Adipose tissue (tissue), 3 donors: ENCODE data around the gene ISYNA1. TPM values are rescaled to one million over a fixed set of nuclear protein-coding genes. Genes with fewer than 3 reads are reported as not detected.

Source experiments
- H3K27ac ChIP-seq: one replicate; pipeline ENCODE4 v1.5.1; 2013; ENCODE audit warnings: low read depth, low read length
- WGBS, 3 donors: extraction: QIAGEN DNeasy Blood & Tissue Kit; methylation state at CpG; one replicate each; pipeline ENCODE4 v1.1.7; 2013; 5-methylcytosine and 5-hydroxymethylcytosine counted together
- polyA plus RNA-seq, 3 donors: library from polyadenylated mRNA; stranded (reverse); fragments of 200-250 nt; gene quantifications; one replicate each; pipeline ENCODE4 v1.2.3, GENCODE V29; 2013
- donor health status: healthy with polysubstance abuse.
- donor health status: Bipolar disorder and iron deficiency.
- donor health status: healthy.

Gene ISYNA1
- 10 to 100 TPM; 18.3 to 55.6 (median 24.3) TPM for polyA plus RNA-seq

DNA sequence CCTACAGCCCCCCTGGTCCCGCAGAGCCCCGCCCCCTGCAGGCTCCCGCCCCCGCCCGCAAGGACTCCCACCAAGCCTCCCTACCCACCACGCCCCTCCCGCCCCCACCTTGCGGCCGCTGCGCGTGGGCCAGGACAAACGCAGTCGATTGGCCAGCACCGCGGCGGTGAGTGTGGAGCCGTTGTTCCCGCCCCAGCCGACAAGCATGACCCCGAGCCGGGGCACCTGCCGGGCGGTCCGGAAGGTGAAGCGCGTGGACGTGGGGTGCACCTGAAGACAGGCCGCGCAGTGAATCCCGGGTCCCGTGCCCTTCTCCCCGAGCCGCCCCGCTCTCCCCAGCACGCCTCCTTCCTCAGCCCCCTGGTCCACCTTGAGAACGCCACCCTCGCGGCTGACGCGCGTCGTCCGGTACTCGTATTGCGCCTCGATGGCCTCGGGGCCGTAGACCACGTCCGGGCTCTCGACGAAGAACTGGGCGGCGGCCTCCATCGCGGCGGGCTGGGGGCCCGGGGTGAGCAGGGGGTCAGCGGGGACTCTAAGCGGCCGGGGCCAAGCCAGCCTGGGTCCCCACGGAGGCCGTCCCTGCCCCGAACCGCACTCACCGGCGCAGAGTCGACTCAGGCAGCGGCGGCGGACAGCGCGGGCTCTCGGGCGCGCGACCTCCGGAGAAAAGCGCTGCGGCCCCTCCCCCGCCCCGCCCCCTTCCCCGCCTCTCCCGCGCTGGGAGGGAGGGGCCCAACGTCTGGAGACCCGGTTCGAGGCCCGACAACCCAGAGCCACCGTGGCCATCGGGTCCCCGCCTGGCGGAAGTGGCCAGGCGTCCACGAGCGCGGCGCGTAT lies at the start of gene ISYNA1:
Gene ISYNA1 (minus strand): TSS at position 643 of the 840 bp plus-strand sequence. CDS start 154 bp downstream, at position 489.
- peak within 1 kb of the TSS; percentile 23 for H3K27ac ChIP-seq
- WGBS, 3 donors = 0 to 1% (median 0%) methylated on average over 70 to 99 of the region's 99 CpGs

GRCh38 chr19:18486746-18487145 lies 48.8 kb upstream of the ISYNA1 start:
- WGBS, 3 donors = 64 to 92% (median 91%) methylated on average over 8 of the region's 8 CpGs
- H3K27ac ChIP-seq = no peak overlapping the region

- 89 to 93% (median 92%) methylated on average over 5 of the region's 5 CpGs for WGBS, 3 donors
- no peak overlapping the region for H3K27ac ChIP-seq
Observed at GRCh38 chr19:18484992-18485391, 47.1 kb upstream of the ISYNA1 start.

- H3K27ac ChIP-seq = no peak overlapping the region
- whole genome bisulfite sequencing, 3 donors = 58 to 67% (median 64%) methylated on average over 12 of the region's 12 CpGs
Observed at GRCh38 chr19:18483119-18483890, 45.4 kb upstream of the ISYNA1 start.

DNA sequence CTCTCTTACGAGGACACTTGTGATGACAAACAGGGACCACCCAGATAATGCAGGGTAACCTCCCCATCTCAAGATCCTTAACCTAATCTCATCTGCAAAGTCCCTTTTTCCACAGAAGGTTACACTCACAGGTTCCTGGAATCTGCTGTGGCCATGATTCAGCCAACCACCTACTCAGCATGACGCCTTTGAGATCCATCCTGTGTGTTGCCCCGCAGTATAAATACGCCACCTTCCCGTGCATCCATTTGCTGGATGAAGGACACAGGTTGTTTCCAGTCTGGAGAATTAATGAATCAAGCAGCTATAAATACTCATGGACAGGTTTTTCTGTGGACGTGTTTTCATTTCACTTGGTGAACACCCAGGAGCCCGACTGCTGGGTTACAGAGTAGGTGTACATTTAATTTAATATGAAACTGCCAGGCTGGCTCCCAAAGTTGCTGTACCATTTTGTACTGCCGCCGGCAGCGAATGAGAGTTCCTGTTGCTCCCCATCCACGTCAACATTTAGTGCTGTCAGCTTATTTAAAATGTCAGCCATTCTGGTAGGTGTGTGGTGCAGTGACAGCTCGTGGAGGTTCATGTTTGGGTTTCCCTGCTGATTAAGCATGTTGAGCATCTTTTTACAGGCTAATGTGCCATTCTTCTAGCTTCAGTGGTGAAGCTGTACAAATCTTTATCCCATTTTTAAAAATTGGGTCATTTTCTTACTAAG lies 43.7 kb upstream of the ISYNA1 start:
- no peak overlapping the region for H3K27ac ChIP-seq
- 92 to 95% (median 94%) methylated on average over 12 of the region's 12 CpGs for WGBS, 3 donors

DNA sequence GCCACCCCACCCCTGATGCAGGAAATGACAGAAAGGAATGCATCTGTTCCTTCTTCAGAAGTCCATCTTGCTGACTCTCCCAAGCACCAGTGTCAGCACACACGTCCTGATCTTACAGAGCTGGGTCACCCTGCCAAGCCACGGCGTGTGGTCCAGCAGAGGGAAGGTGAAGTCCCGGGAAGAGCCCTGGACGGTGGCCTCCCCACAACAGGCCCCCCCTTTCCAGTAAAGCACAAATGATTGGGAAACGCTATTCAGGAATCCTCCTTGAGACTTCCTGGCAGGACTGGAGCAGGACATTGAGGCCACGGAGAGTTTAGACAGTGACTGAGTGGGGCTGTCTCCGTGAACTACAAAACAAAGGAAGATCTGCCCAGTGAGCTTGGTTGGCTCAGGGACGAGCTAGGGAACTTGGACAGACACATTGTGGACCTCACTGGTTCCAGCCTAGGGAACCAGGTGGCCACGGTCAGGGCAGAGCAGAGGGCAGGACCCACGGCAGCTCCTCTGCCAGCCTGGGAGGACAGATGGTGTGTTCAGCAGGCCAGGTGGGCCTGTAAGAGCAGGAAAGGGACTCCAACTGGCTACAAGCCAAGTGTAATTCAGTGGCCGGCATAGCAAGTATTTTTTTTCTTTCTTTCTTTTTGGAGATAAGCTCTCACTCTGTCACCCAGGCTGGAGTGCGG lies 42.2 kb upstream of the ISYNA1 start:
- H3K27ac ChIP-seq = peak overlapping the region; percentile 90
- WGBS, 3 donors = 18 to 44% (median 24%) methylated on average over 13 of the region's 13 CpGs

DNA sequence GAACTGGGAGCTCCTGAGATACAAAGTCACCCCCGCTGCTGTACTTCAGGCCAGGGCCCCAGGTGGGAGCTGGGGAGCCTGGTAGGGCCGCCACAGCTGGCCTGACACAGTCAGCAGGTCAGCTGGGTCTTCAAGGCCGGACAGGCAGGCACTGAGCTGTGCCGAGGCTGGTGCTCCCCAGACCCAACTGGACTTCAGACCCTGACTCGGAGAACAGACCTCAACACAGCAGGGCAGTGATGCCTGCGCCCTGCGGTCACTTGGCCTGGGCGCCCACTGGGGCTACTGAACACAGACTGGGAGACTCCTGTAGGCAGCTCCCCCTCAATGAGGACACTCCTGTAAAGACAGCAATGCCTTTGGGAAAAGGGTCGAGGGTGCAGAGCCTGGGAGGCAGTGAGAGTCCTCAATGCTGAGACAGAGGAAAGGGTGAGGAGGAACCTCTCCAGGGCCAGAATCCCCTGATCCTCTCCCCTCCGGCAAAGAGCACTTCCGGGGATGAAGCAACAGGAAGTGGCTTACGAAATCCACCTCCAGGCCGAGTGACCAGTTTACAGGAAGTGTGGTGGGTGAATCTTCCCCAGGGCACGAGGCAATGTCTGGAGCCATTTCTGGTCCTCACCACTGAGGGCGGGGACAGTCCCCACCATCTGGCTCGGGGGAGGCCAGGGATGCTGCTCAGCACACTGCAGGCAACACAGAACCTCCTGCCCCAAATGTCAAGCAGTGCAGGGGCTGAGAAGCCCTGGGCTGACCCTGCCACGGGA lies 40.8 kb upstream of the ISYNA1 start:
- 45 to 65% (median 48%) methylated on average over 17 of the region's 17 CpGs for WGBS, 3 donors
- peak overlapping the region; percentile 91 for H3K27ac ChIP-seq

DNA sequence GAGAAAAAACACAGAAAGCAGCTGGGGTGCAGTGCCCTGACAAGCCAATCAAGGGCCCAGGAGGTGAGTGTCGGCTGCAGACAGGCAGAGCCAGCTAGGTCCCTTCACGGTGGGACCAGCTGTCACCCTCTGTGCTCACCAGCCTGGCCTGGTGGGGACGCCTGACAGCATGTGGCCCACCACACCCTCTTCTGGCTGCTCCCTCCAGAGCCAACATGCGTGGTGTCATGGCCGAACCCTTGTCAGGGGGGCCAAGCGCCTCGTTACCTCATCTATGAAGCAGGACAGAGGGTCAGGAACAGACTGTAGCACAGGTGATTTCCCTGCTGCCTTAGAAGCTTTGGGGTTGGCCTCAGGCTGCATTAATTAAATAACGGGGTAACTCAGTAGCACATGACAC lies 40.0 kb upstream of the ISYNA1 start:
- H3K27ac ChIP-seq = peak overlapping the region; percentile 91
- 76 to 85% (median 80%) methylated on average over 8 of the region's 8 CpGs for WGBS, 3 donors

DNA sequence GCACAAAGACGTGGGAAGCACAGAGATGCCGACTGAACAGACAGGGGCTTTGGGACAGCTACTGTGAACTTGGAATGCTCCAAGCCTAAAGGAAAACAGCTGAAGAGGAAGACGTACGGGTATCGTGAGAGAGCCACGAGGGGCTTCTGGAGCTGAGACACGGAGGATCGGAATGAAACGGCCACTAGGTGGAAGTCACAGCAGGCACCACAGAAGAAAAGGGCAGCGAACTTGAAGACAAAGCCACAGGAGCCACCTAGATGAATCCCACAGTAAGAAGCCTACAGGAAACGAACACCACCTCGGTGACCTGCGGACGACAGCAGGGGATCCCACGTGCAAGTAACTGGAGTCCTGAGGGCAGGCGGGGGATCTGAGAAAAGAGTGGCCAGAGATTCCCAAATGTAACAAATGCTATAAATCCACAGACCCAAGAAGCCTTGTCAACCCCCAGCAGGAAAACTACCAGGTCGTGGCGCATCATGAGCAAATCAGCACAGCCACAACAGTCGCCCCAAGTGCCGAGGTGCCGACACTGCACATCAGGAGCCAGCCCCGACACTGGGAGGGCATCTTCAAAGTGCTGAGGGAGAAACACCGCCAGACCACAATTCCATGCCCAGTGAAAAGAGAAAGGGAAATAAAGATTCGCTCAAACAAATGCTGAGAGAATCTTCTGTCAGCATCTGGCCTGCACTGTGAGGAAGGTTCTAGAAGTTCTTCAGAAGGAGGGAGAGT lies 39.3 kb upstream of the ISYNA1 start:
- H3K27ac ChIP-seq = no peak overlapping the region
- 63 to 86% (median 65%) methylated on average over 24 of the region's 24 CpGs for whole genome bisulfite sequencing, 3 donors

DNA sequence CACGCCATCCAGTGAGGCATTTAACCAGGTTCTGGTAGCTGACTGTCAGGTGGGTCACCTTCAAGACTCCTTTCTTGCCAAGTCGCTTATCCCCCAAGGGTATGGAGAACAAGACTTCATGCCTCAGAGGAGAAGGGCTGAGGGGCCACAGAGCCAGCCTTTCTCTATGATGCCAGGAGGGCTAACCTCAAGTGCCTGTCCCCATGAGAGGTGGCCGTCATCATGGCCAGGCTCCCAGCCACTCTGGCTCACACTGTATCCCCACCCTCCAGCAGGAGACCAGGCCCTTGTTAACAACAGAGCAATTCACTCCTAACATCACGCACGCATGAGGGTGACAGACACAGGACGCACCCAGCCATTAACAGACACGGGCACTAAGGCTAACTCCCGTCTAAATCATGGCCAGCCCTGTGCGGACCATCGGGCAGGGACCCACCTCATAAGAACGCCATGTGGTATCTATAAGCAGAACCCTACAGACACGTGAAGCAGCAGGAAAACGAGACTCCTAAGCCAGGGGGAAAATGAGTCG lies 38.6 kb upstream of the ISYNA1 start:
- WGBS, 3 donors = 73 to 87% (median 76%) methylated on average over 14 of the region's 14 CpGs
- no peak overlapping the region for H3K27ac ChIP-seq

- WGBS, 3 donors = 62 to 71% (median 66%) methylated on average over 19 of the region's 19 CpGs
- no peak overlapping the region for H3K27ac ChIP-seq
Observed at GRCh38 chr19:18475762-18476331, 37.9 kb upstream of the ISYNA1 start.

GRCh38 chr19:18475004-18475453 lies 37.1 kb upstream of the ISYNA1 start:
- WGBS, 3 donors = 68 to 69% (median 68%) methylated on average over 5 of the region's 5 CpGs
- H3K27ac ChIP-seq = no peak overlapping the region

- no peak overlapping the region for H3K27ac ChIP-seq
- WGBS, 3 donors = 86 to 90% (median 86%) methylated on average over 13 of the region's 13 CpGs
Observed at GRCh38 chr19:18474366-18474887, 36.5 kb upstream of the ISYNA1 start.

- no peak overlapping the region for H3K27ac ChIP-seq
- WGBS, 3 donors = 95 to 97% (median 96%) methylated on average over 8 of the region's 8 CpGs
Observed at GRCh38 chr19:18473706-18474087, 35.8 kb upstream of the ISYNA1 start.

DNA sequence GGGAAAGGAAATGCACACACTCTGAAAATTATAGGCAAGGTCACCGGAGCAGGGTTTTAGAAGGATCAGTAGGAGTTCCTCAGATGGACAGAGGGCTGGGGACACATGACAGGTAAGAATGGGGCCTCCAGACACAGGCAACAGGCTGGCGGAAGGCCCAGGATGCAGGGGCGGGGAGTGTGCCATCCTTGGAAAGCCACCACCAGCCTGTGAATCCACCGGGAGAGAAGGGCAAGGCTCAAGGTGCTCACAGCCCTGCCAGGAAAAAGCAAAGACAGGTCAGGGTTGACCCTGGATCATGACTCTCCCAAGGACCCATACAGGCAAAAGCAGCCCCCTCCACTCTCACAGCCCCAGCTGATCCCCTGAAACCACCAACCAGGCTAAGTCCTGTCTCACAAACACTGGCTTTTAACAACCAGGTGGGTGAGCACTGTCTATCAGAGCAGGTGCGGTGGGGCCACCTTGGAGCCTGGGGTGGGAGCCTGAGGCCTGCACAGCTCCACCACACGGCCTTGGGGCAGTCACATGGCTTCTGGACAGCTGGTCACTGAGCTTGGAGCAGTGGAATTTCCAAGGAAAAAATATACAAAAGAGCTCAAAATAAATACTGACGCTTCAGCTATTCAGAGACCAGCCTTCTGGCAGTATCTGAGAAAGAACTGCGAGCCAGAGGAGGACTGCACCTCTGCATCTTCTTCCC lies 35.2 kb upstream of the ISYNA1 start:
- H3K27ac ChIP-seq = no peak overlapping the region
- 57 to 87% (median 81%) methylated on average over 8 of the region's 8 CpGs for WGBS, 3 donors

DNA sequence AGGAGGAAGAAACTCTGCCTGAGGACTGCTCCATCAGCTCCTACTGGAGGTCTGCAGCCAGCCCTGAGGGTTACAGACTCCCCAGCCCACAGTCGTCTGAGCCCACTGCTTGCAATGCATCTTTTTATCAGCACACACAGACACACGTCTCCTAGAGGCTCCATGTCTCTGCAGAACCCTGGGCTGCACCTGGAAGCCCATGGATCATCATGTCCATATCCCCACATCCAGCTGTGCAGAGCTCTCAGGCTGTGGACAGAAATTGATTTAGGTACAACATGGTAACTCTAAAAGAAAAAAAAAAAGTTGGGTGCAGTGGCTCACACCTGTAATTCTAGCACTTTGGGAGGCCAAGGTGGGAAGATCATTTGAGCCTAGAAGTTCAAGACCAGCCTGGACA lies 32.9 kb upstream of the ISYNA1 start:
- 48 to 60% (median 58%) methylated on average over 2 of the region's 2 CpGs for WGBS, 3 donors
- H3K27ac ChIP-seq = no peak overlapping the region
